Endodermal cell (in vitro differentiated cells): Measurements from ENCODE around the gene APBA2. TPM values are rescaled to one million over a fixed set of nuclear protein-coding genes. Genes with fewer than 3 reads are reported as not detected.

Source experiments
- DNase-seq: peaks from one replicate; pipeline ENCODE4 v3.0.0-alpha.2; 2017
- H3K27ac ChIP-seq: 2 replicates; pipeline ENCODE4 v1.5.1; 2013; ENCODE audit warnings: mild to moderate bottlenecking, low read depth, low read length, moderate library complexity
- H3K27me3 ChIP-seq: 2 replicates; pipeline ENCODE4 v1.6.1; 2013; ENCODE audit warnings: mild to moderate bottlenecking, low read length, moderate library complexity; ENCODE audit not compliant: insufficient read depth, control insufficient read depth, poor library complexity, severe bottlenecking
- H3K36me3 ChIP-seq: 2 replicates; pipeline ENCODE4 v1.7.0; 2013; ENCODE audit warnings: mild to moderate bottlenecking, low read length, moderate library complexity; ENCODE audit not compliant: control insufficient read depth, insufficient read depth
- H3K4me1 ChIP-seq: one replicate; pipeline ENCODE4 v1.7.0; 2013; ENCODE audit warnings: low read length; ENCODE audit not compliant: control insufficient read depth, insufficient read depth
- H3K4me3 ChIP-seq: 2 replicates; pipeline ENCODE4 v1.5.1; 2013; ENCODE audit warnings: mild to moderate bottlenecking, low read length, moderate library complexity
- H3K9ac ChIP-seq: 2 replicates; pipeline ENCODE4 v1.6.1; 2013; ENCODE audit warnings: mild to moderate bottlenecking, low read length, moderate library complexity; ENCODE audit not compliant: poor library complexity, severe bottlenecking; ENCODE audit errors: extremely low read depth
- H3K9me3 ChIP-seq: 2 replicates; pipeline ENCODE4 v1.6.1; 2013; ENCODE audit warnings: mild to moderate bottlenecking, low read length, moderate library complexity; ENCODE audit not compliant: control insufficient read depth
- H3K27ac Mint-ChIP-seq: 2 replicates; pipeline ENCODE4 v1.8.0; 2020; ENCODE audit warnings: mixed read lengths
- H3K27me3 Mint-ChIP-seq: 2 replicates; pipeline ENCODE4 v1.8.0; 2021; ENCODE audit warnings: mild to moderate bottlenecking, mixed read lengths; ENCODE audit not compliant: insufficient read depth
- H3K36me3 Mint-ChIP-seq: 2 replicates; pipeline ENCODE4 v1.8.0; 2020; ENCODE audit warnings: low read depth, mixed read lengths
- H3K4me1 Mint-ChIP-seq: 2 replicates; pipeline ENCODE4 v1.8.0; 2020; ENCODE audit warnings: mixed read lengths
- H3K4me3 Mint-ChIP-seq: 2 replicates; pipeline ENCODE4 v1.8.0; 2020; ENCODE audit warnings: mild to moderate bottlenecking, moderate library complexity, mixed read lengths
- H3K9me3 Mint-ChIP-seq: 2 replicates; pipeline ENCODE4 v1.8.0; 2020; ENCODE audit warnings: mild to moderate bottlenecking, mixed read lengths
- WGBS, 2 experiments: methylation state at CpG; one replicate each; pipeline versions ENCODE4 v1.1.5 to v1.1.7; 2013; ENCODE audit warnings: missing lambda C conversion rate in 2 of 2, mixed read lengths in 1 of 2; ENCODE audit not compliant: insufficient coverage in 1 of 2, insufficient read length in 1 of 2; 5-methylcytosine and 5-hydroxymethylcytosine counted together
- total RNA-seq, 2 donors: library from RNA; stranded (reverse); fragmentation: NEBNext Ultra II Directional in 1 of 2; extraction: Animal tissue kit (Norgen Biotek cat#: 25700) in 1 of 2; gene quantifications; 2 replicates in 1 of 2; 3 replicates in 1 of 2; pipeline ENCODE4 v1.2.1, GENCODE V29; 2021
- TF ChIP-seq, protein P1 (sequence below): fragments of 200-600 bp; sonication (generic); conservative IDR thresholded peaks from 2 replicates; pipeline ENCODE4 v1.5.0; 2021; ENCODE audit warnings: antibody characterized with exemption, mild to moderate bottlenecking

APBA2 gene
- total RNA-seq, 2 donors from 2014 or later: 27.1 to 27.3 TPM

DNA sequence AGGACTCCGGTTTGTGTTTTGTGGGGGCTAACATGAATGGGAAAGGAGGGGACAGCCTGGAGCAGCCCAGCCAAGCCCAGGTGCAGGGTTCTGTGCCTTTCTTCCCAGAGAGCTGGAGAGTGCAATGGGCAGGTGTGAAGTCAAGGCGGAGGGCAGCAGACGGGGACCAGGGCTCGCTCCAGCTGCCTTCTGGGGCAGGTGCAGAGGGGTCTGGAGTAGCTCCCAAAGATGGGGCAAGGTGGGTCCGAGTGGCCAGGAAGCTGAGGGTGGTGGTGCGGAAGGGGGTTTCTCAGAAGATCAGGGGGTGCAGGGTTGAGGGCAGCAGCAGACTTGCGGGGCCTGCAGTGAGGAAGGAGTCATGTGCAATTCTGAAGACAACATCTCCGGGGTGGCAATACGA is 225.0 kb downstream of the APBA2 start:
- Mint-ChIP-seq H3K4me1 (peaks cover 10% of the 10 kb centered on the region), H3K36me3 (peaks cover 4% of the 10 kb centered on the region), H3K27me3 (no peaks in the 10 kb centered on the region), H3K9me3 (no peaks in the 10 kb centered on the region), H3K4me3 (no peak overlapping the region), H3K27ac (no peak overlapping the region)
- Histone ChIP-seq H3K36me3 (no peaks in the 10 kb centered on the region), H3K9me3 (no peaks in the 10 kb centered on the region), H3K27ac (no peak overlapping the region), H3K4me3 (no peak overlapping the region), H3K4me1 (no peaks in the 10 kb centered on the region), H3K27me3 (no peaks in the 10 kb centered on the region), H3K9ac (no peak overlapping the region)
- DNase-seq: no peak
- TF ChIP-seq, protein P1, sequence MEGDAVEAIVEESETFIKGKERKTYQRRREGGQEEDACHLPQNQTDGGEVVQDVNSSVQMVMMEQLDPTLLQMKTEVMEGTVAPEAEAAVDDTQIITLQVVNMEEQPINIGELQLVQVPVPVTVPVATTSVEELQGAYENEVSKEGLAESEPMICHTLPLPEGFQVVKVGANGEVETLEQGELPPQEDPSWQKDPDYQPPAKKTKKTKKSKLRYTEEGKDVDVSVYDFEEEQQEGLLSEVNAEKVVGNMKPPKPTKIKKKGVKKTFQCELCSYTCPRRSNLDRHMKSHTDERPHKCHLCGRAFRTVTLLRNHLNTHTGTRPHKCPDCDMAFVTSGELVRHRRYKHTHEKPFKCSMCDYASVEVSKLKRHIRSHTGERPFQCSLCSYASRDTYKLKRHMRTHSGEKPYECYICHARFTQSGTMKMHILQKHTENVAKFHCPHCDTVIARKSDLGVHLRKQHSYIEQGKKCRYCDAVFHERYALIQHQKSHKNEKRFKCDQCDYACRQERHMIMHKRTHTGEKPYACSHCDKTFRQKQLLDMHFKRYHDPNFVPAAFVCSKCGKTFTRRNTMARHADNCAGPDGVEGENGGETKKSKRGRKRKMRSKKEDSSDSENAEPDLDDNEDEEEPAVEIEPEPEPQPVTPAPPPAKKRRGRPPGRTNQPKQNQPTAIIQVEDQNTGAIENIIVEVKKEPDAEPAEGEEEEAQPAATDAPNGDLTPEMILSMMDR: no peak
- WGBS, 2 experiments: 89 to 93% methylated on average over 6 to 9 of the region's 9 CpGs

DNA sequence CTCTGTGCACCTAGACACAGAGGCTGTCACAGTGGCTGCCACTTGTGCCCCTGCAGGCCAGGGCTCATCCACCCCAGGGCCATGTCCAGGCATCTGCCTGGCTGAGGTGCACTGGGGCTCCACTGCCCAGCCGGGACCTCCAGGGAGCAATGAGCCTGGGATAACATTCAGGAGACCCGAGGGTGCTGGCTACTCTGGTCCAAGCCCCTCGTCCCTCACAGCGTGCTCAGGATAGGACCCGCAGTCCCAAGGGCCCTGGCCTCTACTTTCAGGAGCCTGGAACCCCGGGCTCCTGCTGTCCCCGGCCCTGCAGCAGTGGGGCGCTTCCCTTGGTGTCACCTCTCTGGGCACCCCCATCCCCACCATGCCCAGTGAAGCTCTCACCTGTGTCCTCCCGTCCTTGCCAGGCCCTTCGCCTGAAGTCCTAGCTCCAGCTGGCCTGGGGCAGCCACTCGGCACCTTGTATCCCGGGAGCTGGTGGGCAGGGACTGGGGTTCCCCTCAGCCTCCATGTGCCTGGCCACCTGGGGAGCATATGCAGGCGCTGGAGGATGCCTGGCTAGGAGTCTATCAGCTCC is 226.0 kb downstream of the APBA2 start:
- H3K27ac ChIP-seq: no peak overlapping the region
- Mint-ChIP-seq H3K36me3 (no peaks in the 10 kb centered on the region), H3K27me3 (no peaks in the 10 kb centered on the region), H3K27ac (no peak overlapping the region), H3K9me3 (no peaks in the 10 kb centered on the region), H3K4me1 (peaks cover 8% of the 10 kb centered on the region), H3K4me3 (no peak overlapping the region)
- H3K4me1 ChIP-seq: no peaks in the 10 kb centered on the region
- H3K27me3 ChIP-seq: no peaks in the 10 kb centered on the region
- no peak for DNase-seq
- no peak overlapping the region for H3K9ac ChIP-seq
- WGBS, 2 experiments: 93 to 94% methylated on average over 8 to 13 of the region's 13 CpGs
- no peak overlapping the region for H3K4me3 ChIP-seq
- no peaks in the 10 kb centered on the region for H3K36me3 ChIP-seq
- TF ChIP-seq, protein P1: no peak
- no peaks in the 10 kb centered on the region for H3K9me3 ChIP-seq

DNA sequence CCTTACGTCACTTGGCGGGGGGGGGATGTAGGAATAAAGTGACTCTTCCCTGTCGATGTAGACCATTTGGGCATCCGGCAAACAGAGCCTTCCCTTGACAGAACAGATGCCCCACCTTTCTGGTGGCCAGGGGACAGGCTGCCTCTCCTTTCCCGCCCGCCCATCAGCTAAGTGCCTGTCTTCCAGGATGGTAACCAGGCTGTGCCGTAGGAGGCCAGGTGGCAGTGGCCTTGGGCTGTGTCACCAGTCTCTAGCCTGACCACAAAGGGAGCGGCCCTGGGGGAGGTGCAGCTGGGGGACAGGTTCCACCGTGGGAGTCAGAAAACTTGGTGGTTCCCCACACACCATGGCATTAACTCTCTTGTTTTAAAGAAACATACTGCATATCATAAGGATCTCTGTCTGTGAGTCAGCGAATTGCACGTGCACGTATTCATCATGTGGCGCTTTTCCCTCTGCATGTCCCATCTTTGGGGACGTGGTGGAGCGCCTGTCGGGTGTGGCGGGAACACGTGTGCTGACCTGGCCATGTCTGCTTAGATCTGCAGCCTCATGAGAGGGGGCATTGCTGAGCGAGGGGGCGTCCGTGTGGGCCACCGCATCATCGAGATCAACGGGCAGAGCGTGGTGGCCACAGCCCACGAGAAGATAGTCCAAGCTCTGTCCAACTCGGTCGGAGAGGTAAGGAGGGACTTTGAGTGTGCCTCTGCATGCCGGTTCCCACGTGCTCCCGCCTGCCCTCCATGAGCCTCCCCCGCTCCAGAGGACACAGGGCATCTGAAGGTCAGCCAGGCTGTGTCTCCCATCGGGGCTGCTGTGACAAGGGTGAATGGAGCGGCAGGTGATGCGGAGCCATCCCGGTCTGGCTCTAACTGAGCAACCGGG is 227.8 kb downstream of the APBA2 start:
- 91 to 93% methylated on average over 29 to 37 of the region's 37 CpGs for WGBS, 2 experiments
- no peak for DNase-seq
- H3K36me3 ChIP-seq: no peaks in the 10 kb centered on the region
- H3K27ac ChIP-seq: no peak overlapping the region
- no peaks in the 10 kb centered on the region for H3K27me3 Mint-ChIP-seq
- no peaks in the 10 kb centered on the region for H3K9me3 Mint-ChIP-seq
- no peak overlapping the region for H3K4me3 Mint-ChIP-seq
- H3K4me3 ChIP-seq: no peak overlapping the region
- H3K27ac Mint-ChIP-seq: no peak overlapping the region
- H3K9ac ChIP-seq: no peak overlapping the region
- no peaks in the 10 kb centered on the region for H3K27me3 ChIP-seq
- H3K9me3 ChIP-seq: no peaks in the 10 kb centered on the region
- TF ChIP-seq, protein P1: no peak
- no peaks in the 10 kb centered on the region for H3K36me3 Mint-ChIP-seq
- H3K4me1 ChIP-seq: no peaks in the 10 kb centered on the region
- H3K4me1 Mint-ChIP-seq: peaks cover 8% of the 10 kb centered on the region
